Activated gamma-delta T cell treated with Interleukin-2 at 50 U/mL for 16 hours (primary cell): ENCODE data around the gene UNC5A.
"Not testable (repeated sequence)": the region's sequence is repeated elsewhere in the genome, so short reads cannot be mapped to it uniquely, and the experiment has no call there.

Experiments used
- DNase-seq: peaks from one replicate; pipeline ENCODE4 v3.0.0-alpha.2; 2020

Gene UNC5A

DNA sequence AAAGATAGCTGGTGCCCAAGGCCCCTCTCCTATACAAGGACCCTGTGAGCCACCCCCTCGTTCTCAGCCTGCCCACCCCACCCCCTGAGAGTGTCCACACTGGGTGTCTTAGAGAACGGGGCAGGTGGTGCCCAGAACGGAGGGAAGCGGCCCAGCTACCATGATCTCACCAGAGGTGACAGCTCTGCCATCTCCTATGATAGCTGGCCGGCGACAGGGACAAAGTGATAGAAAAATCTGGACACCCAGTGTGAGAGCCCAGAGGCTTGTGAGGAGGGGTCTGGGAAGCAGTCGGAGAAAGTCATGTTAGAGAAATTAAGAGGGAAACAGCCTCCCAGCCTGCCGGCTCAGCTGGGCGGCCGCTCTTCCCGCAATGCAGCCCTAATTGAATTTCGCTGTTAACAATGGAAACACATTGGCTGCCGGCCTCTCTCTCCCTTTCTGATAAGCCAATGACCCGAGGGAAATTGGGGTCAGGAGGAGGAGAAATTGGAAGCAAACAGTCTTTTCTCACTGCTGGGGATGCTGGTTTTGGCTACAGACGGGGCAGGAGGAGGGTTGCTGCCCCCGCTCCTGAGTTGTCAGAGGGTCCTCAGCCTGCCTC lies 56.5 kb downstream of the UNC5A start:
- DNase-seq, result no peak

DNA sequence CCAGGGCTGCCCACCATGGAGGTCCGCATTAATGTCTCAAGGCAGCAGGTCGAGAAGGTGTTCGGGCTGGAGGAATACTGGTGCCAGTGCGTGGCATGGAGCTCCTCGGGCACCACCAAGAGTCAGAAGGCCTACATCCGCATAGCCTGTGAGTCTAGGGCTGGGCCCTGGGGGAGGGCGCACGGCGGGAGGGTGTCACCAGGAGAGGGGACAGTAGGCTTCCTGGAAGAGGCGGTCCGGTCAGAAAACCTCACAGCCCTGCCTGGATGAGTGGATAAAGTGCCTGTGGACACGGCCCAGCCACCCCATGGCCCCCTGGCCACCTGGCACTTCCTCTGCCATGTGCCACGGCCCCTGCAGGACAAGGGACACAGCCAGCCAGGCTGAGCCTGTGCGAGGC lies 57.8 kb downstream of the UNC5A start:
- no peak for DNase-seq

DNA sequence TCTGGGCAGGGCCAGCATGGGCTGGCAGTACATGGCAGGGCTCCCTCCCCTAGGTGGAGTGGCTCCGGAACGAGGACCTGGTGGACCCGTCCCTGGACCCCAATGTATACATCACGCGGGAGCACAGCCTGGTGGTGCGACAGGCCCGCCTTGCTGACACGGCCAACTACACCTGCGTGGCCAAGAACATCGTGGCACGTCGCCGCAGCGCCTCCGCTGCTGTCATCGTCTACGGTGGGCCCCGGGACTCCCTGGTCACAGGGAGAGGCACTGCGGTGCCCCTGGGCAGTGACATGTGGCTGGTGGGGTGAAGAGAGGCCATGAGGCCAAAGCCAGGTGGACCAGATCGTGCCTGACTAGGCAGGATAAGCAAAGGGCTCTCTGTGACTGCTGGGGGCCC lies 58.4 kb downstream of the UNC5A start:
- DNase-seq, result no peak

GRCh38 chr5:176869501-176870109 lies 59.2 kb downstream of the UNC5A start:
- no peak for DNase-seq

DNA sequence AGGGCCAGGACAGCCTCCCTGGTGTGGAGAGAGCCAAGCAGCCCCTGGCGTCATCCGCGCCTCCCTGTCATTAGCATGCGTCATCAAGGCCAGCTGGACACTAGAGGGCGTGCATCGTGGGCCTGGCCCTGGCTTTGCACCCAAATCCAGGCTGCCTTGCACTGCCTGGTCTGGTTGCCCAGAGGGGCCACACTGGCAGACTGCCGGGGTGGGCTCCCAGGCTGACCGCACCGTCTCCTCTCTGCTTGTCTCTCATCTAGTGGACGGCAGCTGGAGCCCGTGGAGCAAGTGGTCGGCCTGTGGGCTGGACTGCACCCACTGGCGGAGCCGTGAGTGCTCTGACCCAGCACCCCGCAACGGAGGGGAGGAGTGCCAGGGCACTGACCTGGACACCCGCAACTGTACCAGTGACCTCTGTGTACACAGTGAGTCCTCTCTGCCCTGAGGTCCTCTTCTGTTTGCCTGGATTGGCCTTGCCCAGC lies 59.8 kb downstream of the UNC5A start:
- DNase-seq, result no peak

DNA sequence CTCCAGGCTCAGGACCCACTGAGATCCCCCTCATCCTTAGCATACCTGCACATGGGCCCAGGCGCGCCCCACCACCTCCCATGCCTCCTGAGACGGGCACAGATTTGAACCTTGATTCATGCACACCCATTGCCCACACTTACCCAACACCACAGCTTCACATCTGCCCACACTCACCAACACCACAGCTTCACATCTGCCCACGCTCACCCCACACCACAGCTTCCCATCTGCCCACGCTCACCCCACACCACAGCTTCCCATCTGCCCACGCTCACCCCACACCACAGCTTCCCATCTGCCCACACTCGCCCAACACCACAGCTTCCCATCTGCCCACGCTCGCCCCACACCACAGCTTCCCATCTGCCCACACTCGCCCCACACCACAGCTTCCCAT lies 60.3 kb downstream of the UNC5A start:
- not testable (repeated sequence) for DNase-seq

- DNase-seq, result not testable (repeated sequence)
Observed at GRCh38 chr5:176872586-176872985, 62.2 kb downstream of the UNC5A start.

DNA sequence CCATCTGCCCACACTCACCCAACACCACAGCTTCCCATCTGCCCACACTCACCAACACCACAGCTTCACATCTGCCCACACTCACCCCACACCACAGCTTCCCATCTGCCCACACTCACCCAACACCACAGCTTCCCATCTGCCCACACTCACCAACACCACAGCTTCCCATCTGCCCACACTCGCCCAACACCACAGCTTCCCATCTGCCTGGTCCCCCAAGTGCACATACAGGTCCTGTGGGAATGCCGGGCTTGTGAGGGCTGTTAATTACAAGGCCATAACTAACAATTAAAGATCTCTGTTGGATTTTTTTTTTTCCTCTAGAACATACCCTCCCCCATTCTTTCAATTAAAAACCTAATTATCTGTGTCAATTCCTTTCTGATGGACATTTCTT lies 62.7 kb downstream of the UNC5A start:
- DNase-seq, result not testable (repeated sequence)

DNA sequence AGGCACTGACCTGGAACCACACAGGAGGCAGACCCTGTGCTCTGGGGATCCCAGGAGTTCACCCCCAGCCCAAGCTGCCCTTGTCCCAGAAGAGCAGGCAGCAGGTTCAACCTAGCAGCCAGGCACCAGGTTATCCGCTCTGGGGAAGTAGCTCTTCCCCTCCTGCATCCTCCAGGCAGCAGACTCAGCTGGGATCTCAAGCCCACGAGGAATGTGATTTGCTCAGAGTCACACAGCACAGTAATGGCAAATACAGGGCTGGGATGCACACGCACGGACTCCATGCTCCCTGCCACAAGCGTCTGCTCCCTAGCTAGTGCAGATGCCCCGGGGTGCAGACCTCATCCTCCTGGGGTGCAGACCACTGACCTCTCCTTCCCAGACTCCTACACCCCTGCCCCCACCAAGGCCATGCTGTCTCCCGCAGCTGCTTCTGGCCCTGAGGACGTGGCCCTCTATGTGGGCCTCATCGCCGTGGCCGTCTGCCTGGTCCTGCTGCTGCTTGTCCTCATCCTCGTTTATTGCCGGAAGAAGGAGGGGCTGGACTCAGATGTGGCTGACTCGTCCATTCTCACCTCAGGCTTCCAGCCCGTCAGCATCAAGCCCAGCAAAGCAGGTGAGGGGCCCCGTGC lies 63.3 kb downstream of the UNC5A start:
- DNase-seq, result no peak

GRCh38 chr5:176874198-176874780 lies 63.9 kb downstream of the UNC5A start:
- no peak for DNase-seq

DNA sequence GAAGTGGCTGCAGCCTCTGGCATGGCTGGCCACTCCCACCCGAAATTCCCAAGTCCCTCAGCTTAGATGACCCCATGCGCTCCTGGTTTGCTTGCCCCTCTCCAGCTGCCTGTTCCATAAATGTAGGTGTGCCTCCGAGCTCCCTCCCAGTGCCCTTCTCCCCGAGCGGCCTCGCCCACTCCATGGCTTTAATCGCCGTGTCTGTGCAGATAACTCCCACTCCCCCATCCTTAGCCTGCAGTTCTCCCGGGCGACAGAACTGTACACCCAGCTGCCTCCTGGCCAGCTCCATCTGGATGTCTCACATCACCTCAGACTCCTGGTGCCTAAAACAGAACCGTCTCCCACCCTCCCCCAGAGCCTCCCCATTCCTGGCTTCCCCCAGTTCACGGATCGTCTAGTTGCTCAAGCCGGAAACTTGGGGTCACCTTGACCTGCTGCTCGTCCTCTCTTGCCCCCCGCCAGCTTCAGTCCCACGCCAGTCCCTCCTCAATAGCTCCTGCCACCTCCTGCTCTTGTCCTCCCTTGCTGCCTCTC lies 64.7 kb downstream of the UNC5A start:
- DNase-seq, result no peak

DNA sequence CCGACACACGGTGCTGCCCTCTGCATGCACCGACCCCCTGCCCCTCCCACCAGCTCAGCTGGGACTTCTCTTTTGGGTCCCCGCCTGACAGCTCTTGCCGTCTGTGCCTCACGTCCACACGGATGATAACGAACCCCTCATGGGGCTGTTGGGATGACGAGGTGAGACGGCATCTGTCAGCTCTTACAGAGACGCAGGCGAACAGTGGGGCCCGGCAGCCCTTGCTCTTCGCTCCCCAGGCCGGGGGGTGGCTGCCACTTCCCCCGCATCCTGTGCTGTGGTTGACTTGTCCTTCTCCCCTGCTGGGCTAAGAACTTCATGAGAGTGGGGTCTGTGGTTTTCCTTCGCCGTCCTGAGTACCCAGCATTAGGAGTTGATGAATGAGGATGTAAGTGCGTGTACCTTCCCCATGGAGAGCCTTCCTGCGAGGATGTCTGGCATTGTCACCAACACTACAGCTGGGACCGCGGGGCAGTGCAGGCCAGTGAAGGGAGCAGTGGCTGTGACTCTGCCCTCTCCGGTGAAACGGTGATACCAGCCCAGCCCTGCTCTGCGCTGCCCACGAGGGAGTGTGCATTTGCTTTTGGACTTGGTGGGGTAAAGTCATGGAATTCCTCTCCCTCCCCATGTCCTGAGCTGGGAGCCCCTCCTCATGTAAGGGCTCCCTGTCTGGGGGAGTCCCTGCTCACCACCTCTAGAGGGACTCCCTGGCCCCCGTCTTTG lies 65.6 kb downstream of the UNC5A start:
- DNase-seq, result peak; percentile 11

GRCh38 chr5:176876506-176877431 lies 66.4 kb downstream of the UNC5A start:
- DNase-seq, result no peak

DNA sequence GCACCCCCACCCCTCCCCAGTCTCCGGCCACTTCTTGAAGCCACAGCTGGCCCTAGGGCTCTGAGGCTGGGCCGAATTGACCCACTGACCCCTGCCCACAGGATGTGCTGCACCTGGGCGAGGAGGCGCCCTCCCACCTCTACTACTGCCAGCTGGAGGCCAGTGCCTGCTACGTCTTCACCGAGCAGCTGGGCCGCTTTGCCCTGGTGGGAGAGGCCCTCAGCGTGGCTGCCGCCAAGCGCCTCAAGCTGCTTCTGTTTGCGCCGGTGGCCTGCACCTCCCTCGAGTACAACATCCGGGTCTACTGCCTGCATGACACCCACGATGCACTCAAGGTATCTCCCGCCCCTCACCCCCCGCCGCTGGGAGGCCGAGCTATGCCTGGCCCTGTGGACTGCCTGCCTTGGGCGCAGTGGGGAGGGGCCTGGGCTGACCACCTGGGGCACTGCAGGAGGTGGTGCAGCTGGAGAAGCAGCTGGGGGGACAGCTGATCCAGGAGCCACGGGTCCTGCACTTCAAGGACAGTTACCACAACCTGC lies 67.5 kb downstream of the UNC5A start:
- DNase-seq, result no peak

DNA sequence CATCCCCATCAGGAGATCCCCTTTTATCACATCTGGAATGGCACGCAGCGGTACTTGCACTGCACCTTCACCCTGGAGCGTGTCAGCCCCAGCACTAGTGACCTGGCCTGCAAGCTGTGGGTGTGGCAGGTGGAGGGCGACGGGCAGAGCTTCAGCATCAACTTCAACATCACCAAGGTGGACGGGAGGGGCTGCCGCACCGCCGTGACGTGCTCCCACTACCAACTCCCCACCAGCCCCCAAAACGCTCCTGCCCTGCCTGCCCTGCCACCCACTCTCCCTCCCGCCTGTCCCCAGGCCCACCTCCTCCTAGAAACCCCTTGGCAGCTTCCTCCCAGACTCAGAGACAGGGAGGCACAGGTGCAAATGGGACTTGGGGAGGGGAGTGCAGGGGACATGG lies 68.1 kb downstream of the UNC5A start:
- DNase-seq, result no peak

DNA sequence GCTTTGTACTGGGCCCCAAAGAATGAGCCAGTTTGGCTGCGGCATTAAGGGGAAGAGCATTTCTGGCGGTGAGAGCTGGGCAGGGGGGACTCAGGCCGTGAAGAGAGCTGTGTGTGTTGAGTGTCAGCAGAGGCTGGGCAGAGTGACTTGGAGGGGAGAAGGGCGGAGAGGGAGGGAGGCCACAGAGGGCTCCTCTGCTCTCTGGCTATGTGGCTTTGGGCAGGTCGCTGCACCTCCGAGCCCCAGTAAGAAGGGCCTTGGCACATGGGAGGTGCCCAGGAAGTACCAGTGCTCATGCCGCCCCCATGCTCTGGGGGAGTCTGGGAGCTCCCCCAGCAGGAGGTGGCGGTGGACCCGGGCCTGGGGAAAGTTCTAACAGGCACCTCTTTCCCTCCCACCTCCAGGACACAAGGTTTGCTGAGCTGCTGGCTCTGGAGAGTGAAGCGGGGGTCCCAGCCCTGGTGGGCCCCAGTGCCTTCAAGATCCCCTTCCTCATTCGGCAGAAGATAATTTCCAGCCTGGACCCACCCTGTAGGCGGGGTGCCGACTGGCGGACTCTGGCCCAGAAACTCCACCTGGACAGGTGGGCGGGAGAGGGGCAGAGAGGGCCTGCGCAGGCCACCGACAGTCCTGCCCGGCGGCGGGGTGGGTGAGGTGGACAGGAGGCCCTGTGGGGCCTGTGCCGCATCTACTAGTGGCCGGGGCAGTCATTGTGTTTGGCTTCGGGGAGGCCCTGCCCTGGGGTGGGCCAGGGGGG lies 68.7 kb downstream of the UNC5A start:
- DNase-seq, result no peak

GRCh38 chr5:176879663-176880361 lies 69.5 kb downstream of the UNC5A start:
- no peak for DNase-seq

- no peak for DNase-seq
Observed at GRCh38 chr5:176880366-176881020, 70.1 kb downstream of the UNC5A start.

DNA sequence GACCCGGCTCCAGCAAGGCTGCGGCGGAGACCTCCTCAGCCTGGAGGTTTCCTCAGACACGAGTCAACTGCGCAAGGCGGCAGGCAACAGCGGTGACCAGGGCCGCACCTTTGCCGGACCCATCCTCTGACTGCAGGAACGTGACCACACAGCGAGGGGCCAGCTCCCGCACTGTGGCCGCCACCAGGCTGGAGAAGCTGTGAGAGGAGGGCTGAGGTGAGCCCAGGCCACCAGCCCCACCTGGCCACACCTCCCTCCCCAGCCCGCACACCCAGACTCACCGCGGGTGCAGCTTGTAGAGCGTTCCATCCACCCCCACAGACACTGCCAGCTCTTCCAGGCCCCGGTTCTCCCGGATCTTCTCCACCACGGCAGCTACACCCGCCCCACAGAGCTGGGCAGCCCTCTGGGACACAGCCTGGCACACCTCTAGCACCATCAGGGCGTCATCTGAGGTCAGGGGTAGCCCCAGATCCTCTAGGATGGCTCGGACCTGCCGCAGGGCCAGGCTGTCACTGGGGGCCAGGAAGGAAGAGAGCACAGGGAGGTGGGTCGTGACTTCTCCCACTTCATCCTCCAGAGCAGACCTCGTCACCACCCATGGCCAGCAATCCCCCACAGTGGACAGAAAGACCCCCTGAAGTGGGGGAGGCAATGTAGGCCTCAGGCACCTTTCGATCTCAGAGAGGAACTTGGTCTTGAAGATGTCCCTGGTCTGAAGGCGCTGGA lies 70.8 kb downstream of the UNC5A start:
- DNase-seq, result no peak
